H9 (cell line): ENCODE measurements around the gene MUCL3. TPM values are rescaled to one million over a fixed set of nuclear protein-coding genes. Genes with fewer than 3 reads are reported as not detected.

Source experiments
- DNase-seq: peaks from one replicate; pipeline ENCODE4 v3.0.0-alpha.2; 2017
- H2AFZ ChIP-seq: one replicate; pipeline ENCODE4 v1.6.1; 2013; ENCODE audit warnings: mild to moderate bottlenecking, low read length, control low read depth, moderate library complexity
- H2AK5ac ChIP-seq: 2 replicates; pipeline ENCODE4 v1.6.1; 2013; ENCODE audit warnings: low read length, control low read depth, mixed read lengths; ENCODE audit not compliant: insufficient read length
- H2BK120ac ChIP-seq: one replicate; pipeline ENCODE4 v1.6.1; 2013; ENCODE audit warnings: low read depth, mild to moderate bottlenecking, low read length, control low read depth, inconsistent platforms; ENCODE audit not compliant: poor library complexity, severe bottlenecking
- H2BK12ac ChIP-seq: 2 replicates; pipeline ENCODE4 v1.6.1; 2013; ENCODE audit warnings: low read length, control low read depth, mixed read lengths, low read depth; ENCODE audit not compliant: insufficient read length
- H2BK15ac ChIP-seq: 2 replicates; pipeline ENCODE4 v1.6.1; 2013; ENCODE audit warnings: low read depth, low read length, control low read depth
- H2BK20ac ChIP-seq: one replicate; pipeline ENCODE4 v1.6.1; 2013; ENCODE audit warnings: low read depth, mild to moderate bottlenecking, low read length, control low read depth, inconsistent platforms; ENCODE audit not compliant: poor library complexity, severe bottlenecking
- H2BK5ac ChIP-seq: 2 replicates; pipeline ENCODE4 v1.6.1; 2013; ENCODE audit warnings: low read length, control low read depth, mixed read lengths; ENCODE audit not compliant: insufficient read length
- H3K14ac ChIP-seq: 2 replicates; pipeline ENCODE4 v1.6.1; 2013; ENCODE audit warnings: low read length, control low read depth; ENCODE audit not compliant: insufficient read depth
- H3K18ac ChIP-seq: 2 replicates; pipeline ENCODE4 v1.6.1; 2013; ENCODE audit warnings: low read depth, mild to moderate bottlenecking, mixed read lengths, low read length, control low read depth; ENCODE audit not compliant: insufficient read length
- H3K23ac ChIP-seq: 2 replicates; pipeline ENCODE4 v1.6.1; 2013; ENCODE audit warnings: low read length, control low read depth, mixed read lengths, low read depth; ENCODE audit not compliant: insufficient read length
- H3K23me2 ChIP-seq: 2 replicates; pipeline ENCODE4 v1.6.1; 2013; ENCODE audit warnings: low read depth, mild to moderate bottlenecking, mixed read lengths, low read length, control low read depth; ENCODE audit not compliant: insufficient read length, poor library complexity, severe bottlenecking
- H3K27ac ChIP-seq: 2 replicates; pipeline ENCODE4 v1.5.1; 2013; ENCODE audit warnings: low read length, control low read depth, mixed read lengths, low read depth; ENCODE audit not compliant: insufficient read length
- H3K27me3 ChIP-seq: 2 replicates; pipeline ENCODE4 v1.6.1; 2013; ENCODE audit warnings: low read length, control low read depth, inconsistent platforms; ENCODE audit not compliant: insufficient read depth
- H3K4ac ChIP-seq: 2 replicates; pipeline ENCODE4 v1.6.1; 2013; ENCODE audit warnings: low read depth, mild to moderate bottlenecking, control low read depth, inconsistent platforms, low read length, moderate library complexity
- H3K4me1 ChIP-seq: 2 replicates; pipeline ENCODE4 v1.6.1; 2013; ENCODE audit warnings: low read length, control low read depth, inconsistent platforms; ENCODE audit not compliant: insufficient read depth
- H3K4me2 ChIP-seq: 2 replicates; pipeline ENCODE4 v1.6.1; 2013; ENCODE audit warnings: low read length, control low read depth, mixed read lengths; ENCODE audit not compliant: insufficient read length, insufficient read depth
- H3K56ac ChIP-seq: 2 replicates; pipeline ENCODE4 v1.6.1; 2013; ENCODE audit warnings: low read depth, mild to moderate bottlenecking, mixed read lengths, low read length, control low read depth; ENCODE audit not compliant: insufficient read length
- H3K79me1 ChIP-seq: 2 replicates; pipeline ENCODE4 v1.6.1; 2013; ENCODE audit warnings: low read depth, mild to moderate bottlenecking, moderate library complexity, low read length, control low read depth, inconsistent platforms; ENCODE audit not compliant: insufficient read depth, poor library complexity, severe bottlenecking
- H3K79me2 ChIP-seq: 2 replicates; pipeline ENCODE4 v1.6.1; 2013; ENCODE audit warnings: low read length, control low read depth, inconsistent platforms; ENCODE audit not compliant: insufficient read depth
- H3K9ac ChIP-seq: 2 replicates; pipeline ENCODE4 v1.6.1; 2013; ENCODE audit warnings: low read length, control low read depth, mixed read lengths; ENCODE audit not compliant: insufficient read length; ENCODE audit errors: extremely low read depth
- H3K9me3 ChIP-seq: one replicate; pipeline ENCODE4 v1.6.1; 2013; ENCODE audit warnings: low read depth, low read length, inconsistent platforms; ENCODE audit not compliant: control insufficient read depth
- H3T11ph ChIP-seq: one replicate; pipeline ENCODE4 v1.6.1; 2013; ENCODE audit warnings: mild to moderate bottlenecking, low read length, control low read depth, inconsistent platforms
- H4K20me1 ChIP-seq: one replicate; pipeline ENCODE4 v1.6.1; 2013; ENCODE audit not compliant: control insufficient read depth, insufficient read length, insufficient read depth
- H4K5ac ChIP-seq: 2 replicates; pipeline ENCODE4 v1.6.1; 2013; ENCODE audit warnings: low read depth, mild to moderate bottlenecking, mixed read lengths, low read length, control low read depth; ENCODE audit not compliant: insufficient read length
- H4K8ac ChIP-seq: replicated peaks from 2 replicates; pipeline ENCODE4 v1.6.1; 2013; ENCODE audit warnings: low read length, control low read depth, mixed read lengths, low read depth; ENCODE audit not compliant: insufficient read length
- H4K91ac ChIP-seq: 2 replicates; pipeline ENCODE4 v1.6.1; 2013; ENCODE audit warnings: low read depth, mild to moderate bottlenecking, moderate library complexity, mixed read lengths, low read length, control low read depth; ENCODE audit not compliant: insufficient read length
- H3K27ac Mint-ChIP-seq, 3 experiments: 2 replicates in 2 of 3; 3 replicates in 1 of 3; pipeline ENCODE4 v1.8.0; 2020 to 2021; ENCODE audit warnings: mixed read lengths in 3 of 3, mild to moderate bottlenecking in 1 of 3, moderate library complexity in 1 of 3
- H3K27me3 Mint-ChIP-seq: 2 replicates; pipeline ENCODE4 v1.8.0; 2021; ENCODE audit warnings: low read depth, mild to moderate bottlenecking, moderate library complexity, mixed read lengths
- H3K36me3 Mint-ChIP-seq, 3 experiments: 2 replicates in 2 of 3; 3 replicates in 1 of 3; pipeline ENCODE4 v1.8.0; 2020 to 2021; ENCODE audit warnings: low read depth in 3 of 3, mixed read lengths in 3 of 3; ENCODE audit not compliant: insufficient read depth in 1 of 3
- H3K4me1 Mint-ChIP-seq, 2 experiments: 2 replicates each; pipeline ENCODE4 v1.8.0; 2020; ENCODE audit warnings: mixed read lengths in 2 of 2
- H3K4me3 Mint-ChIP-seq, 2 experiments: 2 replicates in 1 of 2; 3 replicates in 1 of 2; pipeline ENCODE4 v1.8.0; 2020 to 2021; ENCODE audit warnings: mild to moderate bottlenecking in 2 of 2, mixed read lengths in 2 of 2, moderate library complexity in 1 of 2
- H3K9me3 Mint-ChIP-seq, 2 experiments: 2 replicates in 1 of 2; 3 replicates in 1 of 2; pipeline ENCODE4 v1.8.0; 2020; ENCODE audit warnings: mild to moderate bottlenecking in 2 of 2, mixed read lengths in 2 of 2, moderate library complexity in 1 of 2
- CTCF ChIP-seq: fragments of 200-600 bp; sonication (generic); conservative IDR thresholded peaks from 3 replicates; pipeline ENCODE4 v1.8.0; 2021; ENCODE audit warnings: antibody characterized with exemption, mild to moderate bottlenecking
- WGBS: extraction: QIAGEN DNeasy Blood & Tissue Kit; methylation state at CpG from one replicate; pipeline ENCODE4 v1.1.7; 2013; ENCODE audit warnings: missing lambda C conversion rate, low lambda C conversion rate, mixed read lengths; ENCODE audit not compliant: insufficient read length; ENCODE audit errors: extremely low coverage; 5-methylcytosine and 5-hydroxymethylcytosine counted together
- total RNA-seq: library from RNA; stranded (reverse); gene quantifications from 2 replicates; pipeline ENCODE4 v1.2.1, GENCODE V29; 2021

The MUCL3 gene
- total RNA-seq, 1 experiment from 2014 or later = 0.15 TPM

- no CpG with 5 or more reads among the region's 8 CpGs for WGBS
- no peak overlapping the region for H3K9ac ChIP-seq
- no peak overlapping the region; the same call in 1 of the 2 replicates for H3K14ac ChIP-seq
These were observed 23.3 kb upstream of the MUCL3 start for GRCh38 chr6:30917487-30917886.

More at GRCh38 chr6:30917487-30917886, 23.3 kb upstream of the MUCL3 start:
- H4K5ac ChIP-seq = no peak overlapping the region
- no peak overlapping the region for H4K8ac ChIP-seq
- no peak overlapping the region for H2BK20ac ChIP-seq
- H3K4ac ChIP-seq = no peak overlapping the region
- H4K91ac ChIP-seq = no peak overlapping the region
- H3K18ac ChIP-seq = no peak overlapping the region
- no peaks in the 10 kb centered on the region for H4K20me1 ChIP-seq
- no peak for TF ChIP-seq CTCF
- peak overlapping the region in 1 of 3 experiments; percentile 39; a peak in 1 of 7 replicates for H3K27ac Mint-ChIP-seq
- no peaks in the 10 kb centered on the region for H3K9me3 Mint-ChIP-seq
- no peak overlapping the region for H2AFZ ChIP-seq
- no peaks in the 10 kb centered on the region for H3K79me1 ChIP-seq
- H3K27me3 Mint-ChIP-seq = no peaks in the 10 kb centered on the region; the same call in 1 of the 2 replicates
- H3K79me2 ChIP-seq = no peaks in the 10 kb centered on the region
- peaks cover 30 to 78% (median 74%) of the 10 kb centered on the region in 3 experiments for H3K36me3 Mint-ChIP-seq
- no peak overlapping the region for H3K4me3 Mint-ChIP-seq
- peaks cover 27 to 30% of the 10 kb centered on the region in 2 experiments for H3K4me1 Mint-ChIP-seq
- H3T11ph ChIP-seq = no peak overlapping the region
- no peak overlapping the region for H2BK120ac ChIP-seq
- H3K27ac ChIP-seq = no peak overlapping the region
- H3K56ac ChIP-seq = no peak overlapping the region
- H3K23me2 ChIP-seq = peaks cover 10% of the 10 kb centered on the region
- H2BK5ac ChIP-seq = no peak overlapping the region
- H2BK12ac ChIP-seq = no peak overlapping the region
- H3K4me1 ChIP-seq = no peaks in the 10 kb centered on the region
- H2BK15ac ChIP-seq = no peak overlapping the region
- H3K27me3 ChIP-seq = no peaks in the 10 kb centered on the region
- no peak overlapping the region for H2AK5ac ChIP-seq
- H3K4me2 ChIP-seq = no peak overlapping the region
- DNase-seq = no peak
- H3K23ac ChIP-seq = no peak overlapping the region
- H3K9me3 ChIP-seq = no peaks in the 10 kb centered on the region
